ENCODE results near the gene ADORA2B. TPM values are rescaled to one million over a fixed set of nuclear protein-coding genes. Genes with fewer than 3 reads are reported as not detected.
"Not testable (repeated sequence)": the region's sequence is repeated elsewhere in the genome, so short reads cannot be mapped to it uniquely, and the experiment has no call there.

The ADORA2B gene
- total RNA-seq (1 to 10 TPM in 4 of 6 donors, under 1 TPM in 2; 0.43 to 2.7 (median 1.1) TPM), polyA plus RNA-seq (under 1 TPM; 0.27 to 0.80 TPM)

GRCh38 chr17:15944759-15945526 lies at the start of gene ADORA2B:
ADORA2B (plus strand) TSS chr17:15945130; CDS start chr17:15945249, 119 bp downstream.
- peak in 3 of 4 donors; percentile 24 to 42 (median 27) for TF ChIP-seq CTCF (IDR thresholded peaks at IDR 0.05)
- peak within 1 kb of the TSS; percentile 38 to 66 (median 49) for H3K4me3 ChIP-seq
- peaks cover 0 to 4% (median 0%) of the 10 kb centered on the region in 3 donors for H3K4me1 ChIP-seq
- 1% methylated on average over 76 to 88 of the region's 88 CpGs for WGBS, 2 donors
- no peaks in the 10 kb centered on the region for H3K27me3 ChIP-seq
- intact Hi-C loops (cut with DNase I) = no loop called here
- H3K36me3 ChIP-seq = no peaks in the 10 kb centered on the region
- ATAC-seq (peak; percentile 78 to 89 (median 84)), DNase-seq (peak; percentile 42 to 89 (median 69)), FAIRE-seq (no peak)
- no peaks in the 10 kb centered on the region for H3K9me3 ChIP-seq
- H3K27ac ChIP-seq = peak within 1 kb of the TSS in 2 of 4 donors; percentile 54 to 62

- Histone ChIP-seq H3K4me1 (peaks cover 19 to 32% (median 26%) of the 10 kb centered on the region in 3 donors), H3K36me3 (no peaks in the 10 kb centered on the region), H3K4me3 (no peak overlapping the region), H3K27ac (peak overlapping the region in 1 of 4 donors; percentile 16), H3K27me3 (no peaks in the 10 kb centered on the region), H3K9me3 (no peaks in the 10 kb centered on the region)
- DNase-seq (no peak), FAIRE-seq (no peak), ATAC-seq (no peak)
- 94 to 97% methylated on average over 1 of the region's 1 CpG for WGBS, 2 donors
- intact Hi-C loops (cut with DNase I) = no loop called here
- TF ChIP-seq CTCF (IDR thresholded peaks at IDR 0.05) = no peak
Observed at GRCh38 chr17:15896277-15896676, 48.7 kb upstream of the ADORA2B start.

- intact Hi-C loops (cut with DNase I) = no loop called here
- H3K27ac ChIP-seq = no peak overlapping the region
- no peak for DNase-seq
- H3K9me3 ChIP-seq = no peaks in the 10 kb centered on the region
- ATAC-seq = no peak
- WGBS, 2 donors = 90 to 95% methylated on average over 3 of the region's 3 CpGs
- H3K4me3 ChIP-seq = no peak overlapping the region
- no peaks in the 10 kb centered on the region for H3K36me3 ChIP-seq
- TF ChIP-seq CTCF (IDR thresholded peaks at IDR 0.05) = no peak
- H3K4me1 ChIP-seq = peaks cover 23 to 37% (median 31%) of the 10 kb centered on the region in 3 donors
- no peak for FAIRE-seq
- no peaks in the 10 kb centered on the region for H3K27me3 ChIP-seq
Observed at GRCh38 chr17:15896834-15897233, 48.1 kb upstream of the ADORA2B start.

GRCh38 chr17:15899596-15899995 lies 45.3 kb upstream of the ADORA2B start:
- H3K36me3 ChIP-seq; intact Hi-C loops (cut with DNase I); H3K9me3 ChIP-seq; ATAC-seq; H3K27me3 ChIP-seq; FAIRE-seq; H3K4me3 ChIP-seq; H3K27ac ChIP-seq; DNase-seq: not testable (repeated sequence)
- WGBS, 2 donors = 97 to 100% methylated on average over 4 of the region's 4 CpGs
- peaks cover 13 to 16% (median 14%) of the 10 kb centered on the region in 3 donors for H3K4me1 ChIP-seq

GRCh38 chr17:15900871-15901270 lies 44.1 kb upstream of the ADORA2B start:
- intact Hi-C loops (cut with DNase I) = no loop called here
- Histone ChIP-seq H3K27me3 (no peaks in the 10 kb centered on the region), H3K36me3 (no peaks in the 10 kb centered on the region), H3K4me1 (peaks cover 10 to 12% (median 12%) of the 10 kb centered on the region in 3 donors), H3K9me3 (no peaks in the 10 kb centered on the region), H3K4me3 (no peak overlapping the region), H3K27ac (no peak overlapping the region)
- WGBS, 2 donors = 67 to 70% methylated on average over 7 of the region's 7 CpGs
- DNase-seq (no peak), ATAC-seq (no peak), FAIRE-seq (no peak)
- TF ChIP-seq CTCF (IDR thresholded peaks at IDR 0.05) = no peak

- H3K4me3 ChIP-seq; H3K27me3 ChIP-seq; DNase-seq; intact Hi-C loops (cut with DNase I); H3K27ac ChIP-seq; H3K9me3 ChIP-seq; H3K36me3 ChIP-seq; FAIRE-seq; ATAC-seq: not testable (repeated sequence)
- peaks cover 5 to 12% (median 8%) of the 10 kb centered on the region in 3 donors for H3K4me1 ChIP-seq
- 83 to 92% methylated on average over 8 of the region's 8 CpGs for WGBS, 2 donors
Observed at GRCh38 chr17:15905236-15905635, 39.7 kb upstream of the ADORA2B start.

Measured in pancreas (tissue), 10 donors.